ENCODE data around the gene JAG2.

DNA sequence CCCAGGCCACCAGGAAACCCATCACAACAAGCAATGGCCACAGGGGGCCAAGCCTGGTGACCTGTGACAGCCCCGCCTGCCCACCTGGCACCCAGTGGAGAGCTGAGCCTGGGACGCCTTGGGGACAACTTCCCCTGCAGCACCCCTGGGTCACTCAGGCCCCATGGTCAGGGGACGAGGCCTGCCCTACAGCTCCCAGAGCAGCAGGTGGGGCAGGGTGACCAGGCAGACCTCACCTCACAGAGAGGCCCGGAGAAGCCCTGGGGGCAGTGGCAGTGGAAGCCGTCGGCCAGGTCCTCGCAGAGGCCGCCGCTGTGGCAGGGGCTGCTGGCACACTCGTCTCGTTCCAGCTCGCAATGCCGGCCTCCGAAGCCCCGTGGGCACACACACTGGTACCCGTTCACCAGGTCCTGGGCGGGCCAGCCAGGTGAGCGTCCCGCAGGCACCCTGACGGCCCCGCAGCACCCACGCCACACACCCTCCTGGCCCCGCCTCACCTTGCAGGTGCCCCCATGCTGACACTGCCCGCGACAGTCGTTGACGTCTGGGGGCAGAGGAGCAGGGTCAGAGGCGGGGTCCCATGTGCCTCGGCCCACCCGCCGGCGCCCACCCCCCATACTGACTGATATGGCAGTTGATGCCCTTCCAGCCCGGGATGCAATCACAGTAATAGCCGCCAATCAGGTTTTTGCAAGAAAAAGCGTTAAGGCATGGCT lies 18.1 kb downstream of the JAG2 start:
- TF ChIP-seq POLR2A (IDR thresholded peaks at IDR 0.05; ENCODE audit: low read length) = no peak
- TF ChIP-seq GATA1 (IDR thresholded peaks at IDR 0.05; ENCODE audit: low read depth, low read length) = no peak

Data from erythroblast (primary cell).